A673 (cell line): ENCODE results near the gene UNC13C. TPM values are rescaled to one million over a fixed set of nuclear protein-coding genes. Genes with fewer than 3 reads are reported as not detected.

Experiments used
- BruUV-seq: library from RNA; stranded (reverse); fragments of 400-500 nt; replicated peaks from 2 replicates; lab custom pipeline; 2021; lab: Mats Ljungman, UMichigan
- CTCF ChIA-PET: fragments of 300-600 bp; sonication (Branson Sonifier 250); formaldehyde crosslinking; loops from one replicate; lab custom pipeline; 2022; ENCODE audit warnings: antibody characterized with exemption; lab: Charles Lee
- POLR2A ChIA-PET: fragments of 300-600 bp; sonication (Branson Sonifier 250); formaldehyde crosslinking; loops from one replicate; lab custom pipeline; 2022; ENCODE audit warnings: antibody characterized with exemption; ENCODE audit not compliant: low non-redundant PET; lab: Charles Lee
- DNase-seq: peaks from one replicate; pipeline ENCODE4 v3.0.0-alpha.2; 2015; ENCODE audit warnings: low spot score
- H3K27ac ChIP-seq: fragments of 200-600 bp; sonication (generic); 2 replicates; pipeline ENCODE4 v1.5.1; 2016; ENCODE audit warnings: mixed run types, low read depth, mild to moderate bottlenecking, mixed read lengths, antibody characterized with exemption, low read length; ENCODE audit not compliant: poor library complexity, severe bottlenecking
- H3K27me3 ChIP-seq: fragments of 200-600 bp; sonication (generic); replicated peaks from 2 replicates; pipeline ENCODE4 v1.6.1; 2017; ENCODE audit warnings: mixed run types, low read depth, mild to moderate bottlenecking, mixed read lengths, antibody characterized with exemption, low read length; ENCODE audit not compliant: insufficient read depth, poor library complexity
- H3K36me3 ChIP-seq: fragments of 200-600 bp; sonication (generic); 2 replicates; pipeline ENCODE4 v1.6.1; 2016; ENCODE audit warnings: mixed run types, mild to moderate bottlenecking, mixed read lengths, antibody characterized with exemption, low read length; ENCODE audit not compliant: insufficient read depth, poor library complexity, severe bottlenecking
- H3K4me1 ChIP-seq: fragments of 200-600 bp; sonication (generic); 2 replicates; pipeline ENCODE4 v1.6.1; 2017; ENCODE audit warnings: mixed run types, mild to moderate bottlenecking, mixed read lengths, antibody characterized with exemption, low read length; ENCODE audit not compliant: insufficient read depth, poor library complexity, severe bottlenecking
- H3K4me3 ChIP-seq: fragments of 200-600 bp; sonication (generic); 2 replicates; pipeline ENCODE4 v1.5.1; 2016; ENCODE audit warnings: low read depth, mixed run types, mild to moderate bottlenecking, mixed read lengths, low read length; ENCODE audit not compliant: poor library complexity, severe bottlenecking
- H3K9me3 ChIP-seq: fragments of 200-600 bp; sonication (generic); 2 replicates; pipeline ENCODE4 v1.6.1; 2016; ENCODE audit warnings: mixed run types, low read depth, mild to moderate bottlenecking, mixed read lengths, antibody characterized with exemption, low read length; ENCODE audit not compliant: poor library complexity, severe bottlenecking
- EZH2 ChIP-seq: fragments of 200-600 bp; sonication (generic); IDR thresholded peaks from 2 replicates; pipeline ENCODE4 v1.6.1; 2017; ENCODE audit warnings: borderline replicate concordance, low read depth, mild to moderate bottlenecking, mixed read lengths, antibody characterized with exemption, low read length; ENCODE audit not compliant: poor library complexity, severe bottlenecking
- intact Hi-C: fragments of 100-400 bp; cut with micrococcal nuclease; formaldehyde crosslinking; loops from one replicate; pipeline ENCODE4 v1.10.0; 2022; ENCODE audit not compliant: unreplicated experiment
- total RNA-seq: library from RNA; stranded (reverse); gene quantifications from 2 replicates; pipeline ENCODE4 v1.2.3, GENCODE V29; 2021
- TF ChIP-seq, protein P1 (sequence below): fragments of 300-800, 200-600 bp; sonication (generic); conservative IDR thresholded peaks from 2 replicates; pipeline ENCODE4 v1.5.1; 2017; ENCODE audit warnings: low read depth, mild to moderate bottlenecking, antibody characterized with exemption, low read length, moderate library complexity, mixed read lengths

UNC13C gene
- total RNA-seq, 1 experiment from 2014 or later: not detected

DNA sequence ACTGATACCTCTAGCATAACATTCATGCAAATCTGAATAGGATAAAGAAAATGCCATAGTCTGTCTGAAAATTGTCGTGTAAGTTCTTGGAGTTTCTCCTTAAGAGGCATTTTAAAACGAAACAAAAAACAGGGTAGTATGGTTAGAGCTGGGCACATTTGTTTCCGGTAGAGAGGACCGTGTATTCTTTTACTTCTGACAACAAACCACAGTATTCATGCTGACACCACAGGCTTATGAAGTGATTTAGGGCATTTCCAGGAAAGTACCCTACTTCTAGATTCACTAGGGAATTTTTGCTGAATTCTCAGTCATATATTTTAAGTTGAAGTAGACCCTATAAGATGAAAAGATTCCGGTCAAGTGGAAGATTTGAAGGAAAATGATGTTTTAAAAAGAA is 541.3 kb downstream of the UNC13C start:
- intact Hi-C loops: no loop called here

GRCh38 chr15:54520616-54521015 is 542.4 kb downstream of the UNC13C start:
- Histone ChIP-seq H3K4me1 (no peaks in the 10 kb centered on the region), H3K4me3 (no peak overlapping the region), H3K9me3 (peaks cover 7% of the 10 kb centered on the region), H3K27ac (no peak overlapping the region), H3K36me3 (no peaks in the 10 kb centered on the region), H3K27me3 (no peaks in the 10 kb centered on the region)
- no peak for TF ChIP-seq EZH2
- TF ChIP-seq, protein P1, sequence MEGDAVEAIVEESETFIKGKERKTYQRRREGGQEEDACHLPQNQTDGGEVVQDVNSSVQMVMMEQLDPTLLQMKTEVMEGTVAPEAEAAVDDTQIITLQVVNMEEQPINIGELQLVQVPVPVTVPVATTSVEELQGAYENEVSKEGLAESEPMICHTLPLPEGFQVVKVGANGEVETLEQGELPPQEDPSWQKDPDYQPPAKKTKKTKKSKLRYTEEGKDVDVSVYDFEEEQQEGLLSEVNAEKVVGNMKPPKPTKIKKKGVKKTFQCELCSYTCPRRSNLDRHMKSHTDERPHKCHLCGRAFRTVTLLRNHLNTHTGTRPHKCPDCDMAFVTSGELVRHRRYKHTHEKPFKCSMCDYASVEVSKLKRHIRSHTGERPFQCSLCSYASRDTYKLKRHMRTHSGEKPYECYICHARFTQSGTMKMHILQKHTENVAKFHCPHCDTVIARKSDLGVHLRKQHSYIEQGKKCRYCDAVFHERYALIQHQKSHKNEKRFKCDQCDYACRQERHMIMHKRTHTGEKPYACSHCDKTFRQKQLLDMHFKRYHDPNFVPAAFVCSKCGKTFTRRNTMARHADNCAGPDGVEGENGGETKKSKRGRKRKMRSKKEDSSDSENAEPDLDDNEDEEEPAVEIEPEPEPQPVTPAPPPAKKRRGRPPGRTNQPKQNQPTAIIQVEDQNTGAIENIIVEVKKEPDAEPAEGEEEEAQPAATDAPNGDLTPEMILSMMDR: no peak
- ChIA-PET CTCF (no interaction called here), POLR2A (interaction anchor here (0.5 kb wide), 1 partner anchor 636 kb away, joined by 3 read pairs; no protein-coding TSS in a partner anchor)
- DNase-seq: no peak
- intact Hi-C loops: no loop called here
- BruUV-seq: no TSS peak

More for the DNA sequence above, 541.3 kb downstream of the UNC13C start:
- no TSS peak for BruUV-seq
- H3K4me1 ChIP-seq: no peaks in the 10 kb centered on the region
- POLR2A ChIA-PET: no interaction called here
- no peak overlapping the region for H3K27ac ChIP-seq
- no peak overlapping the region for H3K4me3 ChIP-seq
- peaks cover 7% of the 10 kb centered on the region for H3K9me3 ChIP-seq
- H3K27me3 ChIP-seq: no peaks in the 10 kb centered on the region
- no peaks in the 10 kb centered on the region for H3K36me3 ChIP-seq
- DNase-seq: no peak
- no peak for TF ChIP-seq EZH2
- TF ChIP-seq, protein P1: no peak
- CTCF ChIA-PET: no interaction called here

- Histone ChIP-seq H3K27me3 (no peaks in the 10 kb centered on the region), H3K4me1 (no peaks in the 10 kb centered on the region), H3K36me3 (no peaks in the 10 kb centered on the region), H3K4me3 (no peak overlapping the region), H3K9me3 (peaks cover 7% of the 10 kb centered on the region), H3K27ac (no peak overlapping the region)
- POLR2A ChIA-PET: no interaction called here
- no peak for TF ChIP-seq EZH2
- TF ChIP-seq, protein P1: no peak
- CTCF ChIA-PET: no interaction called here
- no peak for DNase-seq
- BruUV-seq: no TSS peak
- intact Hi-C loops: no loop called here
Observed at GRCh38 chr15:54521206-54521605, 543.0 kb downstream of the UNC13C start.
